NCI-H69 (cell line): ENCODE measurements around the gene AP5M1.
"Not testable (repeated sequence)": the region's sequence is repeated elsewhere in the genome, so short reads cannot be mapped to it uniquely, and the experiment has no call there.

Experiments
- DNase-seq: peaks from one replicate; lab custom pipeline; 2025; lab: John Stamatoyannopoulos, UW

The AP5M1 gene, protein sequence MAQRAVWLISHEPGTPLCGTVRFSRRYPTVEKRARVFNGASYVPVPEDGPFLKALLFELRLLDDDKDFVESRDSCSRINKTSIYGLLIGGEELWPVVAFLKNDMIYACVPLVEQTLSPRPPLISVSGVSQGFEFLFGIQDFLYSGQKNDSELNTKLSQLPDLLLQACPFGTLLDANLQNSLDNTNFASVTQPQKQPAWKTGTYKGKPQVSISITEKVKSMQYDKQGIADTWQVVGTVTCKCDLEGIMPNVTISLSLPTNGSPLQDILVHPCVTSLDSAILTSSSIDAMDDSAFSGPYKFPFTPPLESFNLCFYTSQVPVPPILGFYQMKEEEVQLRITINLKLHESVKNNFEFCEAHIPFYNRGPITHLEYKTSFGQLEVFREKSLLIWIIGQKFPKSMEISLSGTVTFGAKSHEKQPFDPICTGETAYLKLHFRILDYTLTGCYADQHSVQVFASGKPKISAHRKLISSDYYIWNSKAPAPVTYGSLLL

DNA sequence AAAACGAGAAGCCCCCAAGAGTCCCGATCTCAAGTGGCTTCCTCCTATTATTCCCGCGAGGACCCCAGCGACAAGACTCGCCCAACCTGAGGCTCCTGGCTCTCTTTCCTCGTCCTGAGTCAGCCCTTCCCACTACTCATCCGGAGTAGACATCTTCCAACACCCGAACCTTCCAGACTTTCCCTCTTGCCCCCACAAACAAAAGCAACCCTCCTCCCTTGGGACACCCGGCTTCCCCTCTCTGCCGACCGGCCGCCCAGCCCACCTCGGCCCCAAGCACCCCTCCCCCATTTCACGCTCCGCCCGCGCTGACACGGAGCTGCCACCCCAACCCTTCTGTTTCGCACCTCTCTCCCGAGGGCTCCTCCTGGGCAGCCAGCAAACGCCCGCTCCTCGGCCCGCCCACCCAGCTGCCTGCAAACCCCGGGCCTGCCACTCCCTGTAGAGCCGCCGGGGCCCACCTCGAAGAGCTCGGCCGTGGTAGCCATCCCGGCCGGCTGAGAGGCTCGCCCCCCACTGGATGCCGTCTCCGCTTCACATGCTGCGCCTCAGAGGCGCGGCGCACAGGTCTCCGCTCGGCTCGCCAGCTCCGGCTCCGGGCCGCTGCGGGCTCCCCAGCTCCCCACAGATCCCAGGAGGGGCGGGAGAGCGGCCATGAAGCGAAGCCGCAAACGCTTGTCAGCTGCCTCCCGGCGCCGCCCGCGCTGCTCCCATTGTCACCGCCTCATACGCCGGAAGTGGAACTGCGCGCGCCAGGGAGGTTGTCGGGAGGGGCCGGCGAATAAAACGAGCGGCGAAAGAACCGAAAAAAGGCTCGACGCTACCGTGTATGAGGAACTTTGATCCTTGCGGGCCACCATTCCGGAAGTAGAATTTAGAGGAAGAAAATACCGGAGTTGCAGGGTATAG, at the start of gene AP5M1, which contains the start of gene EXOC5:
Gene AP5M1, plus strand, starts transcription at position 811 of the 909 bp plus-strand sequence. CDS start 344 bp downstream, outside the sequence.
Gene EXOC5, minus strand, starts transcription at position 745 of the 909 bp plus-strand sequence. Its CDS starts 257 bp downstream, at position 488.
- peak; percentile 99 for DNase-seq

DNA sequence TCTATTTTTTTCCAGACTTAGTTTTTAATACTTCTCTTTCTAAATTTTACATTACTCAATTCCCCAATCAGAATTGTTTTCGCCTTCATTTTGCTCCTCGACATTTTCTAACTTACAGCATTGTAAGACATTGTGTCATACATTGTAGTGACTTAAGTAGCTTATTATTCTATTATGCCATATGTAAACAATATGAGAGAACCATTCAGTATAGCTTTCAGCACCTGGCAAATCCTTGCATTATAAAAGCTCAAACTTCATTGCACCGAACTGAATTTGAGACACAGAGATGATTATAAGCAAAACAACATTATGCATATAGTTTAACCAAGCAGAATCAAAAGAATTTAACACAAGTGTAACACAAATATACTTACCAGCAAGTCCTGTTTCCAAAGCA, 46.8 kb upstream of the AP5M1 start:
- no peak for DNase-seq

DNA sequence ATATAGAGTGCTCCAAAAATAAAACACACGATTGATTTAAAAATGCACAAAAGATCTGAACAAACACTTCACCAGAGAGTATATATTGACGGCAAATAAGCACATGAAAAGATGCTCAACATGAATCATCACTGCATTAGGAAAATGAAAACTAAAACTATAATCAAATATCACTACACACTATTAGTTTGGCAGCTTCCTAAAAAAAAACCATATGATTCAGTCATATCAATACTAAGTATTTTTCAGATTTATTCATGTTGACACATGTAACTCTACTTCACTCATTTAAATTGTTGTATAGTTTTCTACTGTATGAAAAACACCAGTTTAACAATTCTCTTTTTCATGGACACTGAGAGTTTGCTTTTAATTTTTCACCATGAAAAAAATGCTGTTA, 41.7 kb upstream of the AP5M1 start:
- no peak for DNase-seq

DNA sequence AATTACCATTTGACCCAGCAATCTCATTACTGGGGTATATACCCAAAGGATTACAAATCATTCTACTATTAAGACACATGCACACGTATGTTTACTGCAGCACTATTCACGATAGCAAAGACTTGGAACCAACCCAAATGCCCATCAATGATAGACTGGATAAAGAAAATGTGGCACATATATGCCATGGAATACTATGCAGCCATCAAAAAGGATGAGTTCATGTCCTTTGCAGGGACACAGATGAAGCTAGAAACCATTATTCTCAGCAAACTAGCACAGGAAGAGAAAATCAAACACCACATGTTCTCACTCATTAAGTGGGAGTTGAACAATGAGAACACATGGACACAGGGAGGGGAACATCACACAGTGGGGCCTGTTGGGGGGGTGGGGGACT, 40.5 kb upstream of the AP5M1 start:
- DNase-seq: not testable (repeated sequence)

DNA sequence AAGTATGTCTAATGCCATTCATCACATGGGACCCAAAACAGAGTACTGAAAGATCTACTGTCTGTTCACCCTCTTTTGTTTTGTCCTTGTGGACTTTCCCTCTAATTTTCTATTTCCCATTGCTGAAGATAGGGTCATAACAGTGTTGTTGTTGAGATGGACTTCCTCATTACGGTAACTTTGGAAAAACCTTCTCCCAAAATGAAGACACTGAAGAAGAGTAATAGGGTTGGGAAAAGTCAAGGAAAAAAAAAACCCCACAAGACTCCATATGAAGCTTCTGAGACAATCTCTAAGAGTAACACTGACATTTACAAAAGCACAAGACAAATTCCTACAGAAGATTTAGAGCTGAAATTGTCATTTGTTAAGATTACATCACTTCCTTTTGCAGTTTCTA, 36.8 kb upstream of the AP5M1 start:
- DNase-seq: no peak

DNA sequence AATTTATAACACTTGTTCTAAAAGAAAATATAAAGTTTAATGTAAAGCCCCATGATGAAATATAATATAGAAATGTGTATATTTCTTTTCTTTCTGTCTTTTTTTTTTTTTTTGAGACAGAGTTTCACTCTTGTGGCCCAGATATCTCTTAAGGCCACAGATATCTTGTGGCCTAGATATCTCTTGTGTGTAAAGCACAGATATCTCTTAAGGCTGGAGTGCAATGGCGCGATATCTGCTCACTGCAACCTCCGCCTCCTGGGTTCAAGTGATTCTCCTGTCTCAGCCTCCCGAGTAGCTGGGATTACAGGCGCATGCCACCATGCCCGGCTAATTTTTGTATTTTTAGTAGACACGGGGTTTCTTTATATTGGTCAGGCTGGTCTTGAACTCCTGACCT, 28.7 kb upstream of the AP5M1 start:
- DNase-seq: not testable (repeated sequence)

DNA sequence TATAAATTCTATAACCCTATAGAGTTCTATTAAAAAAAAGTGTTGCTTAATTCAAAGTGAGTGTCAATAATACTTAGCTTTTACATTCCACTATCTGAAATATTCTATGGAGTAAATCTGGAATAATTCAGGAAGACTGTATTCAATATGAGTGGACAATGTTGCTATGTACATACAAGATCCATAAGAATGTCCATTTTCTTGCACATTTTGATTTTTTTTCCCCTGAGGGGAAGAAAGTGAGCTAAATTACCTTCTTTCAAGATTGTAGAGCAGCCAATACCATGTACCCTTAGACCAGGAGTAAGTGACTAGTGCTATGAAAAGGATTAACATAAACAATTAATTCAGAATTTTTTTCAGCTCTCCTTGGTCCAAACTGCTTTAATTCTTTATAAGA, 25.5 kb upstream of the AP5M1 start:
- no peak for DNase-seq

DNA sequence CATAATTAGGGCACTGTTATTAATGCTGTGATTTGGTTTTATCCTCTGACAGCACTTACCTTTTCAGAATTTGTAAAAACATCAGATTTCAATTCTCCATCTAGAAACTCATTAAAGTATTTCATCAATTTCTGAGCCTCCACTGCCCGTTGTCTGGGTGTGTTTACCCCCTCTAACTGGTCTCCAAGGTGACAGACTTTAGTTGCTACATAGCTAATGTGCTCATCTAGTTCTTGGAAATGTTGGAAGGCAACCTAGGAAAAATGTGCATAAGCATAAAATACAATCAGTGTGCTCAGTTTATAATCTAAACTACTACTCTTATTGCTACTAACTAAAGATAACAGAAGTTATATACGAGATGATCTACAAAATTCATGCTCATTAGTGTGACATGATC, 24.7 kb upstream of the AP5M1 start:
- no peak for DNase-seq

DNA sequence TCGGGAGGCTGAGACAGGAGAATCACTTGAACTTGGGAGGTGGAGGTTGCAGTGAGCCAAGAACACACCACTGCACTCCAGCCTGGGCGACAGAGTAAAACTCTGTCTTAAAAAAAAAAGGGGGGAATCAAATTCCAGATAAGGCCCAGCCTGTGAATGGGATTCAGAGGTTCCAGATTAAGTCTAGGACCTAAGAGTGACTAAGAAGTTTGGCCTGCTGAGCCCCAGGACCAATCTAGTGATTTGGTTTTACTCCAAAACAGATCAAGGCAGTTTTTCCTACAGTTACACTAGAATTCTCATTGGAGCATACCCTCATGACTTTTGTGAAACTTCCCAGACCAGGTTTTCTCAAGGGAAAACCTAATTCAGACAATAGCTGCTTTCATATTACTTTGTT, 22.8 kb upstream of the AP5M1 start:
- no peak for DNase-seq

DNA sequence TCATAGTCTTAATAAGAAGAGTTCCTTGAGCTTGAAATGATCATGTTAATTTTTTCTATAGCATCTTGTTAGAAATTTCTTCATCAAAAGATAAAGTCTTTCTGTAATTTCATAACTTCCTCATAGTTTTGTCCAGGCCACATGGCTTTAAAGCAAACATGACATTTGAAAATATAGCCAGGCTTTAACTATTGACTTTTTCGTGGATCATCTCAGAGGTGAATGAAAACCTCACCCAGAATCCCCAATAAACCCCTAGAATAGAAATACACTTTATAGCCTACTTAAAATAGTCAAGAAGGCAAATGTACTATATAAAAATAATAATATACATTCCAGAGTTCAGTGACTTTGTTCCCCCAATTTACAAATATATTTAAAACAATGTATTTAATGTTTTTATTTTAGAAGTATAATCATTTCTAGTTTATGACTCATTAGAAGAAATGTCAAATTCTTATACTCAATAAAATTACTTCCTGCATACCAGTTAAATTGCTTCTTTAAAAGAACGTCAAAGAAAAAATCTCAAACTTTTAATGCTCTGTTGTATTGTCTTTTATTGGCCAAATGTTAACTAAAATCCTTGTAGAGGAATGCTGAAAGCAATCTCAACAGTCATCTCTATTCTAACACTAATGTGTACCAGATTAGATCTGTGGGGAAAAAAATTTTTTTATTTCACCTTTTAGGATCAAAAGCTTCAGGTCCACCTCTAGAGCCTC, 21.7 kb upstream of the AP5M1 start:
- DNase-seq: no peak

DNA sequence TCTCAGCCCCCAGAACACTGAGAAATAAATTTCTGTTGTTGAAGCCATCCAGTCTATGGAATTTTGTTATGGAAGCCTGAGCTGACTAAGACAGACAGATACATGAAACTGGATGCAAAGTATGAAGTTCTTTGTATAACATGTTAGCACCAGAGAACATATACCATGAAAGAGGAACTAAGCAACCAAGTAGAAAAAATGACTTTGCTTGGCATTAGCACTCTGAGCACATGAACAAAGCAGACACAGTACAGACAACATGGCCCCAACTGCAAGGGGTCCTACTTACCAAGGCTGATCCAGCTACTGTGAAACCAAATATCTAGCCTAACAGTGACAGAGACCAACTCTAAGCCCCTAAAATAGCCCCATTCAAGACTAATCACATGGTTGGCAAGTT, 13.9 kb upstream of the AP5M1 start:
- no peak for DNase-seq

DNA sequence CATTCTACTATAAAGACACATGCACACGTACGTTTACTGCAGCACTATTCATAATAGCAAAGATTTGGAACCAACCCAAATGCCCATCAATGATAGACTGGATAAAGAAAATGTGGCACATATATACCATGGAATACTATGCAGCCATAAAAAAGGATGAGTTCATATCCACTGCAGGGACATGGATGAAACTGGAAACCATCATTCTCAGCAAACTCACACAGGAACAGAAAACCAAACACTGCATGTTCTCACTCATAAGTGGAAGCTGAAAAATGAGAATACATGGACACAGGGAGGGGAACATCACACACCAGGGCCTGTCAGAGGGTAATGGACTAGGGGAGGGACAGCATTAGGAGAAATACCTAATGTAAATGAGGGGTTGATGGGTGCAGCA, 10.6 kb upstream of the AP5M1 start:
- not testable (repeated sequence) for DNase-seq

DNA sequence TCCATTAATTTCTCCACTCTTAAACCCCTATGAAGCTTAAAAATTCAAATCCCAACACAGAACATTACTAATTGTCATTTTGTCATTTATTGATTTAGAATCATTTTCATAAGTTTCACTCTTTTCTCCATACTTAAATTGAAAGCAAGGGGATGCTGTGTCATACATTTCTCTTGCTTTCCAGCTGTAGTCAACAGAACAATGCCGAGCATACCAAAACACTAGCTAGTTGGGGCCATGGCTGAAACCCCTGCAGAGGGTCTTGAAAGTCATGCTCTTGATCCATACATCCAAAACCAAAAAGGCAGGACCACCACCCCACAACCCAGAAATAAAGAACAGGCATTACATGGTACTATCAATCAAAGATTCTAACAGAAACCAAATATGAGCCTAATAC, 9.1 kb upstream of the AP5M1 start:
- no peak for DNase-seq

DNA sequence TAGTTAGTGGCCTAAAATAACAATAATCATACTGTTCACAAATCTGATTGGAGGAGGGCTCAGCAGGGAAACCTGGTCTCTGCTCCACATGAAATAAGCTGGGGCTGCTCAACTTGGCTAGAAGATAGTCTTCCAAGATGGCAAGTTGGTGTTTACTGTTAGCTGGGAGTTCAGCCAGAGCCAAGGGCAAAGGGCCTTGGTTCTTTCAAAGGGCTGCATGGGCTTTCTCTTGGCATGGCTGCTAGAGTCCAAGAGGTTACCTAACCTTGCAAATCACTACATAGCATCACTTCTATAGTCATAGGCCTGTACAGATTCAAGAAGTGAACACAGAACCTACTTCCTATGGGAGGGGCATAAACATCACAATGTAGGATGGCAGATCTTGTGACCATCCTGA, 7.2 kb upstream of the AP5M1 start:
- no peak for DNase-seq

DNA sequence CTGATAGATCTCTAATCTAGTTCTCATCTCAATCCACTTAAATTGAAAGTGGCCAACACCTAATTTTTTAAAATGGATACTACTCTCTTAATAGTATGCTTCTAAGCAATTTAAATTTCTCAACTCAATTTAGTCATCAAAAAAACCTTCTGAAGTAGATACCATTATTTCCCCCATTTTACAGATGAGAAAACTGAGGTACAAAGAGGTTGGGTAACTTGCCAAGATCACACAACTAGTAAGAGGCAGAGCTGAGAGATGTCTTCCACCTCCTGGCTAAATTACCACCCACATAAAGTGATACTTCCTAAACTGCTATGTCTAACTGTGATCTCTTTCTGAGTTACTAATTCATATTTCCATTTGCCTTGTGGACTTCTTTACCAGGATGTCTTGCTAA, 6.7 kb upstream of the AP5M1 start:
- DNase-seq: no peak

DNA sequence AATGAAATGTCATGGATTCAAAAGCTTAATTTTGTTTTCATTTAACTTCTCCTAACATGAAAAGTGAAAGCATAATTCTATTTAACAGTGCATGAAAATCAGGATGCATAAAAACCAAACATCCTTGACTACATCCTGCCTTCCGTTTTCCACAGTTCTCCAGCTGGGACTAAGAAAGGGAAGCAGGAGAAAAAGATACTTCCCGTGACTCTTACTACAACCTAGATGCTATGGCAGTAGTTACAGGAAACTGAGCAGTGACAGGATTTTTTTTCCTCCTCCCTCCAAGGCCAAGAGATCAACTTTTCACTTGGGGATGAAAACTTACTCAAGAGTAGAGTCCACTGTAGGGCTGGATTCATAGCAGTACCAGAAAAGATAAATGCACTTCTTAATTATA, 2.7 kb upstream of the AP5M1 start:
- peak; percentile 9 for DNase-seq

DNA sequence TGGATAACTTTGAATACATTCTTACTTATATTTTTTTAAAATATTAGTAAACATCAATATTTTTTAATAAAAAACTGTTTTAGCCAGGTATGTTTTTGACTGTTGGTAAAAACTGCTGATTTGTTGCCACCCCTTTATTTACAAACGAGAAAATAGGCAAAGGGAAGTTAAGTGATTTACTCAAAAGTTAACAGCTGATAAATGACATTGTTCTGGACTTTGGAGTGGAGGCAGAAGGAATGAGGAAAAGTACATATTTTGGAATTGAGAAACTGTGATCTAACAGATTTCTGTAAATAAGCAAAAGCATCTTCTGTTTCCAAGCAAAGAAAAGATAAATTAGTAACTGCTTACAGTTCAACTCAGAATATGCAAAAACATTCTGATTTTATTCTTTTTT, 4.5 kb downstream of the AP5M1 start:
- no peak for DNase-seq

DNA sequence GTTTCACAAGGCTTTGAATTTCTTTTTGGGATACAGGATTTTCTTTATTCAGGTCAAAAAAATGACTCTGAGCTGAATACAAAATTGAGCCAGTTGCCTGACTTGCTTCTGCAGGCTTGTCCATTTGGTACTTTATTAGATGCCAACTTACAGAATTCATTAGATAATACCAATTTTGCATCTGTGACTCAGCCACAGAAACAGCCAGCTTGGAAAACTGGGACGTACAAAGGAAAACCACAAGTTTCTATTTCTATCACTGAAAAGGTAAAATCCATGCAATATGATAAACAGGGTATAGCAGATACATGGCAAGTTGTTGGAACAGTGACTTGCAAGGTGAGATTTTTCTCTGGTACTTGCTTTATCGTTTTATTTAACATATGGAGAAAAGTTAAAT, 5.8 kb downstream of the AP5M1 start:
- DNase-seq: no peak

DNA sequence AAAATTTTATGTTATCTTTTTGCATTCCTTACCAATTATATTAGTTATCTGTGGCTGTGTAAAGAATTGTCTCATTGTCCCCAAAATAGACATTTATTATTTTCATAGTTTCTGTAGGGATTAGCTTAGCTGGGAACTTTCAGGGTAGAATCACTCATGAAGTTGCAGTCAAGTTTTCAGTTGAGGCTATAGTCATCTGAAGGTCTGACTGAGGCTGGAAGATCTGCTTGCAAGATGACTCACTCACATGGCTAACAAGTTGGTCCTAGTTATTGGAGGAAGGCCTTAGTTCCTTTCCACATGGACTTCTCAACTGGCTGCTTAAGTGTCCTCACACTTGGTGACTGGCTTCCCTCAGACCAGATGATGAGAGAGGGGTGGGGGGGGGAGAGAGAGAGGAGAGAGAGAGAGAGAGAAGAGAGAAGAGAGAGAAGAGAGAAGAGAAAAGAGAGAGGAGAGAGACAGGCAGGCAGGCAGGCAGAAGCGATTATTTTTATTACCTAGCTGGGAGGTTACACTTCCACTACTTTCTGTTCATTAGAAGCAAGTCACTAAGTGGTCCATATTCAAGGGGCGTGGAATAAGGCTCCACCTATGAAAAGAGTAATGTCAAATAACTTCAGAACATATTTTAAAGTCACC, 6.4 kb downstream of the AP5M1 start:
- no peak for DNase-seq

DNA sequence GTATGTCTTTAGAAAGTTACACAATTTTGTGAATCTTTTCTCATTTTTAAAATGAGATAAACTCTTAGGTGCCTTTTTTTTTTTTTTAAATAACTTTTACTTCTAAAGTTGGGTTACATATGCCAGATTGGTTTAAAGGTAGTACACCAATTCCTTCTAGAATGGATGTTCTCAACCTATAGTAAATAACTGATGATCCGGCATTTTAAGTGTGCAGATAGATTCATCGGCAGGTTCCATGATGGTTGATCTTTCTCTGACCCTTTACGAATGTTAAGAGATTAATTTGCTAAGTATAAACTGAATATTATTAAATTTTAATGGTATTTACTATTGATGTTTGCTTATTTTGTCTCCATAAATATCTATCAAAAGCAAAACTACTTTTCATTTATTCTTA, 8.3 kb downstream of the AP5M1 start:
- DNase-seq: no peak

DNA sequence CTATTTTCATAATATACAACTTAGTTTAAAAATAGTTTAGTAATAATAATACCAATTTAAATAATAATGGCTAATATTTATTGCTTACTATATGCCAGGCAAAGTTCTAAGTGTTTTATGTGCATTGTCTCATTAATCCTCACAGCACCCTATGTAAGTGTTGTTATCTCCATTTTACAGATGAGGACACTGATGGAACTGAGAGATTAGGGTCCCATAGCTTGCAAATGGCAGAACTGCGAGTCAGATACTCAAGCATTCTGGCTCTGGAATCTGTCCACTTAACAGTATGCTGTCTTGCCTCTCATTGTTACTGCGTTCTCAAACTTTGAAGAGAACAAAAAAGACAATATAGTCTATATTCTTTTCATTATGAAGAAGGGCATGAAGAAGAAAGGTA, 19.0 kb downstream of the AP5M1 start:
- no peak for DNase-seq

DNA sequence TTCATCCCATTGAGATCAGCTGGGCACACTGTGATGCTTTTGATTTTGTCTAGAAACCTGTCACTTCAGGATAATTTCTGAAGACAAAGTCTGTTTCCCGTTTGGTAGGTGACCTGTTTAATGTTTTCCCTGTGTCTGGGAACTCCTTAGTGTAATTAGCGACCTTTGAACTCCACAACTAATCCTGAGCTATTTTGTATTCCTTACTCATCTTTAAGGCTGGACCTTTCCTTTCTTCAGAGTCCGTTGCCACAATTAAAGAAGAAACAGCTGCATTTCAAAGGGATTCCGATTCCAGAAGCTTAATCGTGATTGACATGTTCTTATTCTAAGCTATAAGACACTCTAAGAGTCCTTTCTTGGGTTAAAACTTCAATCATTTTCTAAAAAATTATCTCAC, 22.0 kb downstream of the AP5M1 start:
- DNase-seq: no peak
